ENCODE results near the gene RPL10. TPM values are rescaled to one million over a fixed set of nuclear protein-coding genes. Genes with fewer than 3 reads are reported as not detected.

RPL10 gene
- total RNA-seq, 1 experiment from 2014 or later: 3,447 TPM

DNA sequence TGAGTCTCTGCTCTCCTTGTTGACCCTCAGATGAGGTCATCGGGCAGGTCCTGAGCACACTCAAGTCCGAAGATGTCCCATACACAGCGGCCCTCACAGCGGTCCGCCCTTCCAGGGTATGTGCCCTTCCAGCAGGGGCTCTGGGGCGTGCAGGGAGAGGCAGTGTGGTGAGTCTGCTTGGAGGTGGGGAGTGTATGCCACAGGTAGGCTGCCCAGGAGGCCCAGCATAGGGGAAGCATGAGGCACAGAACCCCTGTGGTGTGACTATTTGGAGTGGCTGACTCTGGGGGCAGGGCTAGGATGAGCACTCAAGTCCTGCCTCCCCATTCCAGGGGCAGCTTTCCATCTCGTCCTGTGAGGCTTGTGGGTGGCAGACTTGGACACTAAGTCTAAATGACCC, 35.4 kb downstream of the RPL10 start:
- H2AFZ ChIP-seq: no peak overlapping the region
- no peak for TF ChIP-seq EZH2 (IDR thresholded peaks at IDR 0.05; ENCODE audit: low read depth)
- TF ChIP-seq, protein P1, sequence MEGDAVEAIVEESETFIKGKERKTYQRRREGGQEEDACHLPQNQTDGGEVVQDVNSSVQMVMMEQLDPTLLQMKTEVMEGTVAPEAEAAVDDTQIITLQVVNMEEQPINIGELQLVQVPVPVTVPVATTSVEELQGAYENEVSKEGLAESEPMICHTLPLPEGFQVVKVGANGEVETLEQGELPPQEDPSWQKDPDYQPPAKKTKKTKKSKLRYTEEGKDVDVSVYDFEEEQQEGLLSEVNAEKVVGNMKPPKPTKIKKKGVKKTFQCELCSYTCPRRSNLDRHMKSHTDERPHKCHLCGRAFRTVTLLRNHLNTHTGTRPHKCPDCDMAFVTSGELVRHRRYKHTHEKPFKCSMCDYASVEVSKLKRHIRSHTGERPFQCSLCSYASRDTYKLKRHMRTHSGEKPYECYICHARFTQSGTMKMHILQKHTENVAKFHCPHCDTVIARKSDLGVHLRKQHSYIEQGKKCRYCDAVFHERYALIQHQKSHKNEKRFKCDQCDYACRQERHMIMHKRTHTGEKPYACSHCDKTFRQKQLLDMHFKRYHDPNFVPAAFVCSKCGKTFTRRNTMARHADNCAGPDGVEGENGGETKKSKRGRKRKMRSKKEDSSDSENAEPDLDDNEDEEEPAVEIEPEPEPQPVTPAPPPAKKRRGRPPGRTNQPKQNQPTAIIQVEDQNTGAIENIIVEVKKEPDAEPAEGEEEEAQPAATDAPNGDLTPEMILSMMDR (conservative IDR thresholded peaks at IDR 0.05): no peak
- ChIA-PET CTCF (no interaction called here), POLR2A (ENCODE audit: unreplicated experiment) (no interaction called here)
- H3F3A ChIP-seq (ENCODE audit: insufficient read depth, low read depth): no peaks in the 10 kb centered on the region; the same call in 1 of the 2 replicates
- H3K27ac ChIP-seq: no peak overlapping the region
- H3K36me3 ChIP-seq (ENCODE audit: low read depth): no peaks in the 10 kb centered on the region
- H3K9me2 ChIP-seq (ENCODE audit: insufficient read depth): no peaks in the 10 kb centered on the region
- no peaks in the 10 kb centered on the region for H4K20me1 ChIP-seq (ENCODE audit: insufficient read depth)
- BruUV-seq (replicated peaks): no TSS peak
- no peak for DNase-seq
- H3K79me2 ChIP-seq (ENCODE audit: low read depth): peaks cover 30% of the 10 kb centered on the region
- intact Hi-C loops (cut with micrococcal nuclease; ENCODE audit: unreplicated experiment): no loop called here
- no peaks in the 10 kb centered on the region for H3K9me3 ChIP-seq (ENCODE audit: insufficient read depth, low read depth)
- H3K4me2 ChIP-seq: no peak overlapping the region
- no peaks in the 10 kb centered on the region for H3K27me3 ChIP-seq (ENCODE audit: insufficient read depth, low read depth)
- H3K4me3 ChIP-seq: no peak overlapping the region
- H3K4me1 ChIP-seq (replicated peaks; ENCODE audit: insufficient read depth): peaks cover 13% of the 10 kb centered on the region

DNA sequence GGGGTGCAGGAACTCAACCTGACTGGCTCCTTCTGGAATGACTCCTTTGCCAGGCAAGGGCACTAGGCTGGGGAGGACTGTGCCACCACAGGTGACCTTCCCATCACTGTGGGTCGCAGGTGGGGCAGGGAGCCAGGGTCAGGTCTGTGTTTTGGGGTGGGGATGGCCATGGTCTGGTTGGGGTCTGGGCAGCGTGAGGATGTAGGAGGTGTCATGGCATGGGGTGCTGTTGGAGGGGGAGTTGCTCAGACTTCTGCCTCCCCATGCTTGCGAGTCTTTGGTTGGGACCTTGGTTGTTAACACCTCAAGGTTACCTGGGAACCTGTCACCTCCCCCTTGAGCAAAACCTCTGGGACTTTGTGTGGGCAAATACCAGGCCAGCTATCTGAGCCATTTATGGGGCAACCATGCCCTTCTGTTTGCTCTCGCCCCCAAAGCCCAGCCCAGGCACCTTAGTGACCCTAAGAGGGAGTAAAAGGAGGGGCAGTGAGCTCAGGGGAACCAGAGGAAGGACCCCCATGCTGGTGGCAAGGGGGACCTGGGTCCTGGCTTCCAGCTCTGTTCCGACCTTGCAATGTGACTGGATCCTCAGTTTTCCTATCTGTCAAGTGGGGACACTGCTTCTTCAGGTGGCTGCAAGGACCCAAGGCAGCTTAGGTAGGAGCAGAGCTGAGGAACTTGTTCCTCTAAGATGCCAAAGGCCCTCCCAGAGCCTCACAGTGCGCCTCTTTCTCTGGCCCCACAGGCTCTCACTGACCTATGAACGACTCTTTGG, 36.4 kb downstream of the RPL10 start:
- POLR2A ChIA-PET (ENCODE audit: unreplicated experiment): interaction anchor here (0.5 kb wide), 1 partner anchor 1798 kb away, joined by 3 read pairs; no protein-coding TSS in a partner anchor
- Histone ChIP-seq H4K20me1 (ENCODE audit: insufficient read depth) (no peaks in the 10 kb centered on the region), H3K4me2 (no peak overlapping the region), H3K27me3 (ENCODE audit: insufficient read depth, low read depth) (no peaks in the 10 kb centered on the region), H3K4me3 (no peak overlapping the region), H3K4me1 (replicated peaks; ENCODE audit: insufficient read depth) (peaks cover 10% of the 10 kb centered on the region), H3K9me3 (ENCODE audit: insufficient read depth, low read depth) (no peaks in the 10 kb centered on the region), H3K79me2 (ENCODE audit: low read depth) (peaks cover 24% of the 10 kb centered on the region), H3K27ac (no peak overlapping the region), H3K9me2 (ENCODE audit: insufficient read depth) (no peaks in the 10 kb centered on the region), H3F3A (ENCODE audit: insufficient read depth, low read depth) (no peaks in the 10 kb centered on the region; the same call in 1 of the 2 replicates), H3K36me3 (ENCODE audit: low read depth) (no peaks in the 10 kb centered on the region), H2AFZ (no peak overlapping the region)
- CTCF ChIA-PET: no interaction called here
- no peak for DNase-seq
- no TSS peak for BruUV-seq (replicated peaks)
- TF ChIP-seq, protein P1 (conservative IDR thresholded peaks at IDR 0.05): no peak
- TF ChIP-seq EZH2 (IDR thresholded peaks at IDR 0.05; ENCODE audit: low read depth): no peak
- intact Hi-C loops (cut with micrococcal nuclease; ENCODE audit: unreplicated experiment): no loop called here

GRCh38 chrX:154435171-154435733, 37.1 kb downstream of the RPL10 start:
- H3K79me2 ChIP-seq (ENCODE audit: low read depth): peaks cover 20% of the 10 kb centered on the region
- intact Hi-C loops (cut with micrococcal nuclease; ENCODE audit: unreplicated experiment): no loop called here
- no peak overlapping the region for H3K27ac ChIP-seq
- no peak for DNase-seq
- no peaks in the 10 kb centered on the region for H3K9me3 ChIP-seq (ENCODE audit: insufficient read depth, low read depth)
- H3K4me2 ChIP-seq: no peak overlapping the region
- H4K20me1 ChIP-seq (ENCODE audit: insufficient read depth): no peaks in the 10 kb centered on the region
- H2AFZ ChIP-seq: no peak overlapping the region
- TF ChIP-seq, protein P1 (conservative IDR thresholded peaks at IDR 0.05): no peak
- TF ChIP-seq EZH2 (IDR thresholded peaks at IDR 0.05; ENCODE audit: low read depth): no peak
- peaks cover 7% of the 10 kb centered on the region; the same call in 1 of the 2 replicates for H3K4me1 ChIP-seq (replicated peaks; ENCODE audit: insufficient read depth)
- no peak overlapping the region for H3K4me3 ChIP-seq
- ChIA-PET POLR2A (ENCODE audit: unreplicated experiment) (no interaction called here), CTCF (no interaction called here)
- no peaks in the 10 kb centered on the region; the same call in 1 of the 2 replicates for H3F3A ChIP-seq (ENCODE audit: insufficient read depth, low read depth)
- H3K27me3 ChIP-seq (ENCODE audit: insufficient read depth, low read depth): no peaks in the 10 kb centered on the region
- no peaks in the 10 kb centered on the region for H3K36me3 ChIP-seq (ENCODE audit: low read depth)
- H3K9me2 ChIP-seq (ENCODE audit: insufficient read depth): no peaks in the 10 kb centered on the region
- no TSS peak for BruUV-seq (replicated peaks)
